ENCODE results near the gene CFAP92. TPM values are rescaled to one million over a fixed set of nuclear protein-coding genes. Genes with fewer than 3 reads are reported as not detected.
A peak's percentile ranks its signal among the peaks of the same experiment; 100 is the strongest.

The CFAP92 gene
- total and polyA plus RNA-seq, 8 donors: 0.37 to 1.3 (median 0.46) TPM

DNA sequence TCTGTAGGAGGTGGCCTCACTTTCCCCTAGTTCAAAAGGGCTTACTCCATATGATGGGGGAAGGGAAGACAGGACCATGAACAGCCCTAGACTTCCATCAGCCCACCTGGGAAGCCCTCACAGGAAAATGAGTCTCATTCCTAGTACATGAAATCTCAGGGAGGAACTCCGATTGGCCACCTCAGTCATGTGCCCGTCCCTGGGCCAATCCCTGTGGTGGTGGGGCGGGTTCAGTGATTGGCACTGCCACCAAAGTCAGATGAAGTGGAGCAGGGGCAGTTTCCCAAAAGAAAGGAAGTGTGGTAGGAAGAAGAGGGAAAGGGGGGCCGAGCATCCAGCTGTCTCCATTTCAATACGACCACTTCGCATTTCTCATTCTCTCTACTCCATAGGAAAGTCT is 40.8 kb upstream of the CFAP92 start:
- H3K36me3 ChIP-seq: no peaks in the 10 kb centered on the region
- 83 to 89% methylated on average over 6 of the region's 6 CpGs for WGBS, 2 donors
- H3K27ac ChIP-seq: no peak overlapping the region
- H3K4me3 ChIP-seq: no peak overlapping the region
- ATAC-seq: peak in 1 of 4 donors; percentile 31
- TF ChIP-seq, protein P1, sequence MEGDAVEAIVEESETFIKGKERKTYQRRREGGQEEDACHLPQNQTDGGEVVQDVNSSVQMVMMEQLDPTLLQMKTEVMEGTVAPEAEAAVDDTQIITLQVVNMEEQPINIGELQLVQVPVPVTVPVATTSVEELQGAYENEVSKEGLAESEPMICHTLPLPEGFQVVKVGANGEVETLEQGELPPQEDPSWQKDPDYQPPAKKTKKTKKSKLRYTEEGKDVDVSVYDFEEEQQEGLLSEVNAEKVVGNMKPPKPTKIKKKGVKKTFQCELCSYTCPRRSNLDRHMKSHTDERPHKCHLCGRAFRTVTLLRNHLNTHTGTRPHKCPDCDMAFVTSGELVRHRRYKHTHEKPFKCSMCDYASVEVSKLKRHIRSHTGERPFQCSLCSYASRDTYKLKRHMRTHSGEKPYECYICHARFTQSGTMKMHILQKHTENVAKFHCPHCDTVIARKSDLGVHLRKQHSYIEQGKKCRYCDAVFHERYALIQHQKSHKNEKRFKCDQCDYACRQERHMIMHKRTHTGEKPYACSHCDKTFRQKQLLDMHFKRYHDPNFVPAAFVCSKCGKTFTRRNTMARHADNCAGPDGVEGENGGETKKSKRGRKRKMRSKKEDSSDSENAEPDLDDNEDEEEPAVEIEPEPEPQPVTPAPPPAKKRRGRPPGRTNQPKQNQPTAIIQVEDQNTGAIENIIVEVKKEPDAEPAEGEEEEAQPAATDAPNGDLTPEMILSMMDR (IDR thresholded peaks at IDR 0.05): no peak
- H3K27me3 ChIP-seq: no peaks in the 10 kb centered on the region
- FAIRE-seq: no peak
- H3K4me1 ChIP-seq: no peaks in the 10 kb centered on the region
- intact Hi-C loops (cut with DNase I): no loop called here
- H3K9me3 ChIP-seq: no peaks in the 10 kb centered on the region
- peak in 1 of 6 donors; percentile 30 for DNase-seq

DNA sequence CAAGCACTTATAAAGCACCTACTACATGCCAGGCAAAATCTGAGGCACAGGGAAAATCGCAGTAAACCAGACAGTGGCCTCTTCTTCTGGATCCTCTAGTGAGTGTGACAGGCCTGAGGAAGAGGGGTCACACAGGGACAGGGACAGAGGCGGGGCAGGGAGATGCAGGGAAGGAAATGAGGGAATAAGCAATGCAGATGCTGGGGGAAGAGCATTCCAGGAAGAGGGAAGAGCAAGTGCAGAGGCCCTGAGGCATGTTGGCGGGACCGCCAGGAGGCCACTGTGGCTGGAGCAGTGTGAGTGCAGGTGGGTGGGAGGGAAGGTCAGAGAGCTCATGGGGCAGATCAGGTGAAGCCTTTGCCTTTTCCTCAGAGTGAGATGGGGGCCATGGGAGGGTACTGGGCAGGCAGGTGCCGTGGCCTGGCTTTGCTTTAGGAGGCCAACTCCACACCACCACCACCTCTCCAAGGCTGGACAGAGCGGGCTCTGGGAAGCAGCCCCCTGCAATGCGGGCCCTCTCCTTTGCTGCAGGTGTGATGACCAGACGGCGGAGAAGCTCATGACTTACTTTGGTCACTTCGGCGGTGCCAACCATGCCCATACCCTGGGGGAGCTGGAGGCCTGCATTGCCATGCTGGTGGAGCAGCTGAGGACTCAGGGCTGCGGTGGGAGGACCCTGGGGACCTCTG is 39.9 kb upstream of the CFAP92 start:
- no peaks in the 10 kb centered on the region for H3K36me3 ChIP-seq
- peak in 1 of 6 donors; percentile 40 for DNase-seq
- FAIRE-seq: no peak
- WGBS, 2 donors: 82 to 94% methylated on average over 12 of the region's 12 CpGs
- ATAC-seq: no peak
- no peaks in the 10 kb centered on the region for H3K4me1 ChIP-seq
- H3K27ac ChIP-seq: no peak overlapping the region
- H3K27me3 ChIP-seq: no peaks in the 10 kb centered on the region
- TF ChIP-seq, protein P1 (IDR thresholded peaks at IDR 0.05): no peak
- H3K9me3 ChIP-seq: no peaks in the 10 kb centered on the region
- no peak overlapping the region for H3K4me3 ChIP-seq
- intact Hi-C loops (cut with DNase I): no loop called here

DNA sequence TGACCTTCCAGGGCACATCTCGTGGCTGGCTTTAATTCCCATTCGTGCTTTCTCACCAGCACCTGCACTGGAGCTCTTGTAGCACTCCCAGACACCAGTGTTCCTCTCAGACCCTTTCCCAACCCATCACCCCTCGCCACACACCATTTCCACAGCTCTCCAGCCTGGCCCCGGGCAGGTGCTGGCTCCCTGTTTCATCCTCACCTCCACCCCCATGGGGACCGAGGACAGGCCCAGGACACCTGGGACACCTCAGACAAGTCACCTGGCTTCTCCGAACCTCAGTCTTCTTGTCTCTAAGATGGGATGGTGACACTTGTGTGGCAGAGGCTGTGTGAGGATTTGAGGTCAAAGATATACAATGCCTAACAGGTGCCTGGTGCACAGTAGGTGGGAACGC is 39.3 kb upstream of the CFAP92 start:
- Histone ChIP-seq H3K4me3 (no peak overlapping the region), H3K9me3 (no peaks in the 10 kb centered on the region), H3K27ac (no peak overlapping the region), H3K36me3 (no peaks in the 10 kb centered on the region), H3K27me3 (no peaks in the 10 kb centered on the region), H3K4me1 (no peaks in the 10 kb centered on the region)
- TF ChIP-seq, protein P1 (IDR thresholded peaks at IDR 0.05): no peak
- WGBS, 2 donors: 70 to 80% methylated on average over 7 of the region's 7 CpGs
- intact Hi-C loops (cut with DNase I): no loop called here
- no peak for FAIRE-seq
- peak in 1 of 6 donors; percentile 45 for DNase-seq
- no peak for ATAC-seq

DNA sequence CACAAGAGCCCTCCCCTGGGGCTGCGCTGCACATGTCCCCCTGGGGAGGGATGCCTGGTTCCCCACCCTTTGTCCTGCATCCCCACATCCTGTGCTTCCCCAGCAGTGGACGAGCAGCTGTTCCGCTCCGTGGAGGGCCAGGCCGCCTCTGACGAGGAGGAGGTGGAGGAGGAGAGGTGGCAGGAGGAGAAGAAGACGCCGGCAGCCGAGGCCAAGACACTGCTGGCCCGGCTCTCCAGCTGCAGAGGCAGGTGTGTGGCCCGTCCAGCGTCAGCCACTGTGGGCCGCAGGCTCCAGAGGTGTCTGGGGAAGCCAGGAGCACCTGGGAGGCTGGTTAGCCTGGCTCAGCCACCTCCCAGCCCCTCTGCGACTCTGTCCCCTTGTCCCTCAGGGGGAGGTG is 38.8 kb upstream of the CFAP92 start:
- no peaks in the 10 kb centered on the region for H3K36me3 ChIP-seq
- no peak overlapping the region for H3K4me3 ChIP-seq
- H3K9me3 ChIP-seq: no peaks in the 10 kb centered on the region
- H3K4me1 ChIP-seq: no peaks in the 10 kb centered on the region
- intact Hi-C loops (cut with DNase I): no loop called here
- no peak overlapping the region for H3K27ac ChIP-seq
- 82 to 86% methylated on average over 14 of the region's 14 CpGs for WGBS, 2 donors
- ATAC-seq: no peak
- peak in 1 of 6 donors; percentile 51 for DNase-seq
- H3K27me3 ChIP-seq: no peaks in the 10 kb centered on the region
- TF ChIP-seq, protein P1 (IDR thresholded peaks at IDR 0.05): no peak
- FAIRE-seq: no peak

DNA sequence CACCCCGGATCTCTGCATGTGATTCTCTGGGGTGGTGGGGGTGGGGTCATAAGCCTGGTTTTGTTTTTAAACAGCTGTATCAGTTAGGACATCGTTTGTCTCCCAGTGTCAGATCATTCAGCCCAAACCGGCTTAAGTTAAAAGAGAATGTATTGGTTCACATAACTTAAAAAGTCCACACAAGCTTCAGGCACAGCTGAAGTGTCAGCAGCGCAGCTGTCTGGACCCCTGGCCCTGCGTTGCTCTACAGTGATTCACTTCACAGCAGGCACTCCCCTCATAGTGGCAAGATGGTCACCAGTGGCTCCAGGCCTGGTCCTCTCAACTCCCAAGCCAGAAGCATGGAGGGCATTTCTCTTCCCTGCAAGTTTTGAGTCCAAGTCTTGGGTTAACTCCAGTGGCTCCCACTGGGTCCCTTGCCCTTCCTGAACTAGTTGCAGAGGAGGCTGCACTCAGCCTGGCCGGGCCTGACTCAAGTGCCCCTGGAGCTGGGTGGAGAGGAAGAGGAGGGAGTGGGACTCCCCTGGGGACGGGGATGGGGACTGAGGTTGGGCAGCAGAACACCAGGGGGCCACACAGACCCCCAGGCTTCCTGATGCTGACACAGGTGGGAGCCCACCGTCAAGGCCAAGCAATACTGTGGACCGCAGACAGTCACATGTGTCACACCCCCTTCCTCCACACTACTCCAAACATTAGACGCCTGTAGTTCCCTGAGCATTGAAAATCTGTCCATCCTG is 37.8 kb upstream of the CFAP92 start:
- DNase-seq (peak in 1 of 6 donors; percentile 30), ATAC-seq (no peak), FAIRE-seq (no peak)
- Histone ChIP-seq H3K9me3 (no peaks in the 10 kb centered on the region), H3K27ac (no peak overlapping the region), H3K27me3 (no peaks in the 10 kb centered on the region), H3K4me1 (no peaks in the 10 kb centered on the region), H3K4me3 (no peak overlapping the region), H3K36me3 (no peaks in the 10 kb centered on the region)
- 76 to 82% methylated on average over 10 of the region's 10 CpGs for WGBS, 2 donors
- TF ChIP-seq, protein P1 (IDR thresholded peaks at IDR 0.05): no peak
- intact Hi-C loops (cut with DNase I): no loop called here

Measured in pancreas (tissue), 10 donors.